ENCODE data around the gene REL. TPM values are rescaled to one million over a fixed set of nuclear protein-coding genes. Genes with fewer than 3 reads are reported as not detected.

Gene REL
- total and polyA plus RNA-seq, 7 donors, result 1.2 to 14.7 (median 11.0) TPM

GRCh38 chr2:60875520-60875919 is 5.9 kb upstream of the REL start:
- Histone ChIP-seq H3K36me3 (no peaks in the 10 kb centered on the region), H3K4me1 (peaks cover 0 to 5% (median 2%) of the 10 kb centered on the region in 4 donors), H3K27me3 (no peaks in the 10 kb centered on the region), H3K4me3 (no peak overlapping the region), H3K27ac (no peak overlapping the region), H3K9me3 (no peaks in the 10 kb centered on the region)
- TF ChIP-seq EP300 (IDR thresholded peaks at IDR 0.05) (no peak), POLR2AphosphoS5 (IDR thresholded peaks at IDR 0.05) (no peak), CTCF (IDR thresholded peaks at IDR 0.05) (no peak), POLR2A (IDR thresholded peaks at IDR 0.05) (no peak)
- DNase-seq, result no peak
- intact Hi-C loops (cut with DNase I), result no loop called here

GRCh38 chr2:60880643-60881046 is 729 bp upstream of the REL start:
- intact Hi-C loops (cut with DNase I), result loop anchor here (2.0 to 10.0 kb wide), 5 partner anchors 83 to 654 kb away; partner anchors contain the start of genes PAPOLG, PEX13, PUS10 and XPO1
- DNase-seq, result no peak
- no peaks in the 10 kb centered on the region for H3K9me3 ChIP-seq
- H3K4me1 ChIP-seq, result peaks cover 0 to 39% (median 22%) of the 10 kb centered on the region in 4 donors
- H3K36me3 ChIP-seq, result no peaks in the 10 kb centered on the region
- H3K27me3 ChIP-seq, result no peaks in the 10 kb centered on the region
- H3K27ac ChIP-seq, result peak overlapping the region; percentile 93 to 99 (median 97)
- 1 to 2% methylated on average over 18 of the region's 18 CpGs for WGBS, 2 donors
- TF ChIP-seq CTCF (IDR thresholded peaks at IDR 0.05), result peak in 2 of 4 experiments; percentile 23 to 28
- no peak for TF ChIP-seq EP300 (IDR thresholded peaks at IDR 0.05)
- TF ChIP-seq POLR2A (IDR thresholded peaks at IDR 0.05), result no peak
- TF ChIP-seq POLR2AphosphoS5 (IDR thresholded peaks at IDR 0.05), result peak in 1 of 4 donors; percentile 4
- peak overlapping the region; percentile 69 to 95 (median 90) for H3K4me3 ChIP-seq

GRCh38 chr2:60882971-60883753 is 1.8 kb downstream of the REL start:
- DNase-seq, result no peak
- Histone ChIP-seq H3K9me3 (no peaks in the 10 kb centered on the region), H3K27ac (peak overlapping the region; percentile 93 to 99 (median 97)), H3K27me3 (no peaks in the 10 kb centered on the region), H3K4me3 (peak overlapping the region; percentile 69 to 95 (median 90)), H3K4me1 (peaks cover 0 to 52% (median 28%) of the 10 kb centered on the region in 4 donors), H3K36me3 (no peaks in the 10 kb centered on the region)
- TF ChIP-seq EP300 (IDR thresholded peaks at IDR 0.05), result no peak
- peak in 1 of 4 donors; percentile 60 for TF ChIP-seq POLR2AphosphoS5 (IDR thresholded peaks at IDR 0.05)
- intact Hi-C loops (cut with DNase I), result loop anchor here (5.0 to 10.0 kb wide), 3 partner anchors 86 to 652 kb away; partner anchors contain the start of genes PEX13, PUS10 and XPO1
- 2 to 6% methylated on average over 8 of the region's 8 CpGs for WGBS, 2 donors

- Histone ChIP-seq H3K36me3 (no peaks in the 10 kb centered on the region), H3K27me3 (no peaks in the 10 kb centered on the region), H3K4me1 (peaks cover 0 to 52% (median 28%) of the 10 kb centered on the region in 4 donors), H3K4me3 (peak overlapping the region in 3 of 4 donors; percentile 69 to 95 (median 90)), H3K27ac (peak overlapping the region in 3 of 4 donors; percentile 93 to 99 (median 98)), H3K9me3 (no peaks in the 10 kb centered on the region)
- no peak for DNase-seq
- intact Hi-C loops (cut with DNase I), result loop anchor here (5.0 to 10.0 kb wide), 3 partner anchors 87 to 651 kb away; partner anchors contain the start of genes PEX13, PUS10 and XPO1
- no peak for TF ChIP-seq POLR2AphosphoS5 (IDR thresholded peaks at IDR 0.05)
- no peak for TF ChIP-seq POLR2A (IDR thresholded peaks at IDR 0.05)
- WGBS, 2 donors, result 11 to 21% methylated on average over 2 of the region's 2 CpGs
These were observed 2.5 kb downstream of the REL start for GRCh38 chr2:60883896-60884295.

GRCh38 chr2:60884800-60885199 is 3.4 kb downstream of the REL start:
- no peaks in the 10 kb centered on the region for H3K27me3 ChIP-seq
- peaks cover 0 to 52% (median 28%) of the 10 kb centered on the region in 4 donors for H3K4me1 ChIP-seq
- H3K9me3 ChIP-seq, result no peaks in the 10 kb centered on the region
- peak overlapping the region in 1 of 4 donors; percentile 6 for H3K4me3 ChIP-seq
- no peak for TF ChIP-seq CTCF (IDR thresholded peaks at IDR 0.05)
- no peak for TF ChIP-seq POLR2AphosphoS5 (IDR thresholded peaks at IDR 0.05)
- no peak for TF ChIP-seq EP300 (IDR thresholded peaks at IDR 0.05)
- no peak for TF ChIP-seq POLR2A (IDR thresholded peaks at IDR 0.05)
- 12 to 21% methylated on average over 2 of the region's 2 CpGs for WGBS, 2 donors
- intact Hi-C loops (cut with DNase I), result loop anchor here (5.0 to 10.0 kb wide), 3 partner anchors 87 to 650 kb away; partner anchors contain the start of genes PEX13, PUS10 and XPO1
- DNase-seq, result no peak
- H3K27ac ChIP-seq, result peak overlapping the region in 3 of 4 donors; percentile 13 to 99 (median 98)
- H3K36me3 ChIP-seq, result no peaks in the 10 kb centered on the region

All from sigmoid colon (tissue), 7 donors.